ENCODE results near the gene MLLT1. TPM values are rescaled to one million over a fixed set of nuclear protein-coding genes. Genes with fewer than 3 reads are reported as not detected.
A peak's percentile ranks its signal among the peaks of the same experiment; 100 is the strongest.

MLLT1 gene
- total RNA-seq, 1 experiment from 2014 or later: 54.9 TPM

DNA sequence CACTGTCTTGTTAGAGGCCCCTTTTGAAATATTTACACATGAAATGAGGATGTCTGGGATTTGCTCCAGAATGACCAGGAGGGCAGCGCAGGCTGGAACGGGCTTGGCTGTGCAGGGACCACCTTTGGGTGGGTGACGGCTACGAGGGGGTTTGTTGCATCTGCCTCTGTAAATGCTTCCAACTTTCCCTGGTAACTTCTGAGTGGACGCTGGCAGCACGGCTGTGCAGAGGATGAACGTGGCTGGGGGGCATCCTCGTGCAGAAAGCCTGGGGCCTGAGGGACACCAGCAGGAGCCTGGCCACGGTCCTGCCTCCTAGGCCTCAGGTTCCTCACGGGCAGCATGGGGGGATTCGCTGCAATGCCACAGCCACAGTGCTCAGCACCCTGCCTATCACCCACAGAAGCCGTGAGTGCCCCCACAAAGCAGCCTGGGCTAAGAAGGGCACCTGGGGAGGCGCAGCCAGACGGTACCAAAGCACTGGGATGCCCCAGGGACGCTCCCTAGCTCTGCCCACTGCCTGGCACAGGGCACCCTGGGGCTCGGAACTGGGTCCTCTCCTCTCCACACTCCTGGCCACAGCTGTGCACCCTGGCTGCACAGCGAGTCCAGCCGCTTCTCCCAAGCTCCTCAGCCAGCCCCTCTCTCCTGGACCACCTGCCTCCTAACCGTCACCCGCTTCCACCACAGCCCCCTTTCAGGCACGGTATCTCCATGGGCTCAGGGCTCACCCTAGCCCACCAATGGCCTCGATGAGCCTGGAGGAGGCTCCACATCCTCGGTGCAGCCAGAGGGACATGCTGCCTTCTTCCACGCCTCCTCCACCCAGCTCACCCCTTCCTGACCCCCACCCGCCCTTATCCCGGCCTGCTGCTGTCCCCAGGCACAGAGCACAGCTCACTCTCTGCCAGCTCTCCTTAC lies 44.5 kb downstream of the MLLT1 start:
- peaks cover 2% of the 10 kb centered on the region for H3K79me1 ChIP-seq (ENCODE audit: insufficient read depth, low read depth, low read length, poor library complexity, severe bottlenecking)
- DNase-seq: no peak

More for the DNA sequence above, 44.5 kb downstream of the MLLT1 start:
- Histone ChIP-seq H3K79me2 (ENCODE audit: insufficient read depth, low read length) (peaks cover 5% of the 10 kb centered on the region; the same call in 1 of the 2 replicates), H4K91ac (ENCODE audit: insufficient read length, low read depth, low read length) (no peak overlapping the region), H3K23me2 (ENCODE audit: insufficient read length, low read depth, low read length, poor library complexity, severe bottlenecking) (no peaks in the 10 kb centered on the region), H3K9ac (ENCODE audit: extremely low read depth, insufficient read length, low read length) (no peak overlapping the region), H2BK20ac (ENCODE audit: low read depth, low read length, poor library complexity, severe bottlenecking) (no peak overlapping the region), H2BK15ac (ENCODE audit: low read depth, low read length) (no peak overlapping the region), H2BK5ac (ENCODE audit: insufficient read length, low read length) (no peak overlapping the region), H2AK5ac (ENCODE audit: insufficient read length, low read length) (no peak overlapping the region), H2BK120ac (ENCODE audit: low read depth, low read length, poor library complexity, severe bottlenecking) (no peak overlapping the region), H3K23ac (ENCODE audit: insufficient read length, low read depth, low read length) (no peak overlapping the region), H3K9me3 (ENCODE audit: control insufficient read depth, low read depth, low read length) (no peaks in the 10 kb centered on the region), H3T11ph (ENCODE audit: low read length) (no peak overlapping the region), H4K5ac (ENCODE audit: insufficient read length, low read depth, low read length) (no peak overlapping the region), H3K4me1 (ENCODE audit: insufficient read depth, low read length) (no peaks in the 10 kb centered on the region), H3K27ac (ENCODE audit: insufficient read length, low read depth, low read length) (no peak overlapping the region), H3K4me2 (ENCODE audit: insufficient read depth, insufficient read length, low read length) (no peak overlapping the region), H3K27me3 (ENCODE audit: insufficient read depth, low read length) (no peaks in the 10 kb centered on the region), H3K4ac (ENCODE audit: low read depth, low read length) (no peak overlapping the region), H2AFZ (ENCODE audit: low read length) (no peak overlapping the region), H3K18ac (ENCODE audit: insufficient read length, low read depth, low read length) (no peak overlapping the region), H4K8ac (replicated peaks; ENCODE audit: insufficient read length, low read depth, low read length) (no peak overlapping the region), H2BK12ac (ENCODE audit: insufficient read length, low read depth, low read length) (no peak overlapping the region), H3K56ac (ENCODE audit: insufficient read length, low read depth, low read length) (no peak overlapping the region), H3K14ac (ENCODE audit: insufficient read depth, low read length) (no peak overlapping the region; the same call in 1 of the 2 replicates), H4K20me1 (ENCODE audit: control insufficient read depth, insufficient read depth, insufficient read length) (no peaks in the 10 kb centered on the region)
- Mint-ChIP-seq H3K4me3 (no peak overlapping the region), H3K9me3 (no peaks in the 10 kb centered on the region), H3K27ac (peak overlapping the region; percentile 49 to 90 (median 85); a peak in 4 of 7 replicates), H3K36me3 (ENCODE audit: insufficient read depth in 1 of 3, low read depth in 3 of 3) (peaks cover 5 to 15% (median 14%) of the 10 kb centered on the region in 3 experiments), H3K27me3 (ENCODE audit: low read depth) (no peaks in the 10 kb centered on the region; the same call in 1 of the 2 replicates), H3K4me1 (peaks cover 15 to 27% of the 10 kb centered on the region in 2 experiments)
- WGBS (ENCODE audit: extremely low coverage, insufficient read length, low lambda C conversion rate): no CpG with 5 or more reads among the region's 26 CpGs
- TF ChIP-seq, protein P1, sequence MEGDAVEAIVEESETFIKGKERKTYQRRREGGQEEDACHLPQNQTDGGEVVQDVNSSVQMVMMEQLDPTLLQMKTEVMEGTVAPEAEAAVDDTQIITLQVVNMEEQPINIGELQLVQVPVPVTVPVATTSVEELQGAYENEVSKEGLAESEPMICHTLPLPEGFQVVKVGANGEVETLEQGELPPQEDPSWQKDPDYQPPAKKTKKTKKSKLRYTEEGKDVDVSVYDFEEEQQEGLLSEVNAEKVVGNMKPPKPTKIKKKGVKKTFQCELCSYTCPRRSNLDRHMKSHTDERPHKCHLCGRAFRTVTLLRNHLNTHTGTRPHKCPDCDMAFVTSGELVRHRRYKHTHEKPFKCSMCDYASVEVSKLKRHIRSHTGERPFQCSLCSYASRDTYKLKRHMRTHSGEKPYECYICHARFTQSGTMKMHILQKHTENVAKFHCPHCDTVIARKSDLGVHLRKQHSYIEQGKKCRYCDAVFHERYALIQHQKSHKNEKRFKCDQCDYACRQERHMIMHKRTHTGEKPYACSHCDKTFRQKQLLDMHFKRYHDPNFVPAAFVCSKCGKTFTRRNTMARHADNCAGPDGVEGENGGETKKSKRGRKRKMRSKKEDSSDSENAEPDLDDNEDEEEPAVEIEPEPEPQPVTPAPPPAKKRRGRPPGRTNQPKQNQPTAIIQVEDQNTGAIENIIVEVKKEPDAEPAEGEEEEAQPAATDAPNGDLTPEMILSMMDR (conservative IDR thresholded peaks at IDR 0.05): no peak
